HG03108 (cell line): ENCODE measurements around the gene HDAC1.

Experiments used
- ATAC-seq: cut with Tn5 transposase; IDR thresholded peaks from one replicate; pipeline ENCODE4 v1.9.1; 2021; ENCODE audit warnings: moderate library complexity; ENCODE audit not compliant: unreplicated experiment

HDAC1 gene

DNA sequence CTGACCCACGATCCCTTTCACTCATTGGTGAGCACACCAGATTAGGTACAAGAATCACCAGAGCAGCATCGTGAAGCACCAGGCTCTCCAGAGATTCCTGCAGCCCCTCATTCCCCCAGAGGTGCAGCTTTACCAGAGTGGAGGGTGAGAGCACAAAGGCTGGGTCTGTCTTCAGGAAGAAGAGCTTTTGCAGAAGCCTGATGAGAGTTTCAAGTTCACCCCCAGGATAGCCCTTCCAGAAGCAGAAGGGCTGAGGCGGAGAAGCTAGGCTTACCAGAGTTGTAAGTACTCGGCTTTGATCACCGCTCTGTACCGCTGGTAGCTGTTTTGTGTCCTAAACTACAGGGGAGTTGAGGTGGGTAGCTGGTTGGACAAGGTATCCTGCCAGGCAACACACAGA, 73.6 kb downstream of the HDAC1 start:
- no peak for ATAC-seq

DNA sequence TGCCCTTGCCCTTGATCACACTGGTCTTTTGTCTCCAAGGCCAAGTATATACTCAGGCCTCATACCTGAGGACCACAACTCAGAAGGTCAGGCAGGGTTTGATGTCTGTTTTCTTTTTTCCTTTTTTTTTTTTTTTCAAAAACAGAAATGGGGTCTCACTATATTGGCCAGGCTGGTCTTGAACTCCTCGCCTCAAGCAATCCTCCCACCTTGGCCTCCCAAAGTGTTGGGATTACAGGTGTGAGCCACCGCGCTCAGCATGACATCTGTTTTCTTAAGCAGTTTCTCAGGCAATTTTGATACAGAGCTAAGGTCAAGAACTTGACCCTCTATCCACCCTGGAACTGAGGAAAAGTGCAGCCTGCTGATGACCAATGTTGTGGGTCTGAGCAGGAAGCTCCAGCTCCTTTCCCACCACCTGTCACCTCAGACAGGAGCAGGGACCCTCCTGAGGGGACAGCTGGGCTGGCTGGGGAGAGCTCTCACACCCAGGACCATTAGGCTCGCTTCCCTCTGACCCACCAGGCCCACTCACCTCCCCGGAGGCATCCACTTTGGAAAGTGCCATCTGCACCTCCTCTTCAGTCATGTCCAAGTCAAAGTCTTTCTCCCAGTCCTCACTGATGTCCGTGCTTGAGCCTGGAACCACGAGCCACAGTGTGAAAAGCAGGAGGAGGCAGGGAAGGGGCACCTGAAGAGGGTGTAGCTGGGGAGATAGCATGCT, 76.2 kb downstream of the HDAC1 start:
- ATAC-seq: no peak

DNA sequence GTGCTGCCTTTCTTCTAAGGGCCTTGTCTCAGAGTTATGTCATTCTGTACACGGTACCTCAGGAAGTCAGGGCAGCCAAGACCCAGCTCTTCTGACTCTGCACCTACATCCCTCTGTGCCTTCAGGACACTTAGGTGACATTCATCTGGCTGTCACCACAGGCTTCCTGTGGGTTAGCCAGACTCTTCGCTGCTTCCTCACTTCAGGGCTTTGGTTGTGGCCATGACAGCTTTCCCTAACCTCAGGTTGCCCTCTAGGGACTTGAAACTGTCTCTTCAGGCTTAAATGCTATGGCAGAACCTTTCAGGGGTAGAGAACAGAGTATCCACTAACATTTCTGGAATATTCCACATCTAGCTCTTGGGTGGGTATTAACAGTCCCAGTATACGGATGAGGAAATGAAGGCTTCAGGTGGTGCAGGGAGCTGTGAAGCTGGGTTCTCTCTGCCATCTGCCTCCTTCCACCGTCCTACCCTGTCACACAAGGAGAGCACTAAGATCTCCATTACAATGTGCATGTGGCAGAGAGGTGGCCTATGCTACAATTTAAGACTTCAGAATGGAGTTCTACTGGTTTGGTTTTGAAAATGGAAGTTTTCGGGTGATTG, 80.4 kb downstream of the HDAC1 start:
- no peak for ATAC-seq

DNA sequence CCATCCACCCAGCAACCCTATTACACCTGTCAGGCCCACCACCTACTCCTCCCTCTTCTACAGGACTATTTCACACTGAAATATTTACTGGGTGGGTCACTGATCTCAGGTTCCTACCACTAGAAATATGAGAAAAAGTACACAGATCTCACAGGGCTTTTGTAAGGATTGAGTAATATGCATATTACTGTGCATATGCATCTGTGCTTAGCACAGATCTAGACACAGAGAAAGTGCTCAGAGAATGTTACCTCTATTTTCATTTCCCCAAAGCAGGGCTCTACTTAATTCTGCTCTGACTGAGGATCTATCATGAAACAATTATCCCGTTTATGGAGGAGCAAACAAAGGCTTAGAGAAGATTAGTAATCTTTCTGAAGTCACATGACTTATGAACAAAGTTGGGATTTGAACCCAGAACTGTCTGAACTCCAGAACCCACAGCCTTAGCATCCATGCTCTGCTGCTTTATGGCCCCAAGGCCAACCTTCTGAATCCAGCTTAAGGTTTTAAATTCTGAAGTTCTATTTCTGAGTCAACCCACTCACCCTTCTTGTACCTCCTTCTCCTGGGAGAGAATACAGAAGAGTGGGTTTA, 82.2 kb downstream of the HDAC1 start:
- no peak for ATAC-seq

DNA sequence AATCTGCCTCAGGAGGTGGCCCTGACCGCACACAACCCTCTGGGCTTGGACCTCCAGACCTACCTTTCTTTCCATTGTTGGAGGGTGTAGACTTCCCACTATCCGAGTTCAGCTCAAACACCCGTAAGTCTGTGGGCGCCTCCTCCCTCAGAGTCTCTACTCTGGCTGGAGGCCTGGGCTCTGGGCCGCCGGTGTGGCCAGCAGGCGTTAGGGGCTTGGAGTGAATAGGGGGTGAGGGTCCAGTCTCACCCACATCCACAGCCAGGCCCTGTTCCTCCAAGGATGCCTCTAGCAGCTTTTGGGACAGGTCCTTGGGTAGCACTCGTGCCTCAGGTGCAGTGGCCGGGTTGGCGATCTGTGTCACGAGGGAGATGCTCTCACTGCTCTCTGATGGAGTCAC, 84.3 kb downstream of the HDAC1 start:
- ATAC-seq: no peak

DNA sequence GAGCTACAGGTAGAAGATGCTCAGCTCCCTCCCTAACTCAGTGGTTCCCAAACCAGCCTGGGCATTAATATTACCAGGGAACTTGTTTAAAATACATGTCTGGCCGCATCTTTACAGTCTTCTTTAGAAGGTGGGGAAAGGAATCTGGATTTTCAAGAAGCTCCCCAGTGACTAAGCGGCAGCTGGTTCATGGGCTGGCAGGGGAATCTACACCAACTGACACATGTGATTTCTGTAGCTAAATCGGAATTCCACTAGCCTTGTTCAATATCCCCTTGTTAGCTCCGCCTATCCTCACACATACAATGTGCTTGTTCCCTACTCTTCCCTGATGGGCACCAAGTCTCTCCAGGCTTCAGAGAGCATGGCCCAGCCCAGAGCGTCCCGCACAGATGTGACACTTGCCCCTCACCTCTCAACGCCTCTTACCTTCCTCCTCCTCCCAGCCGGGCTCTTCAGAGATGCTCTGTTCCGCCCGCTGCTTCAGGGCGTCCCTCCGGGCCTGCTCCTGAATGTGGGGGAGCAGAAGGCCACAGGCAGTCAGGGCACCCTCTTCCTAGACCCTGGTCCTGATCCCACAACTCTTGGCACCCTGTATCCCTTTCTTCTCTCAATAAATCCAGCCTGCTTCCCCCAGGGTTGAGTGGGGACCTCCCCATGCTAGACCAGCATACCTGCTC, 85.8 kb downstream of the HDAC1 start:
- no peak for ATAC-seq

DNA sequence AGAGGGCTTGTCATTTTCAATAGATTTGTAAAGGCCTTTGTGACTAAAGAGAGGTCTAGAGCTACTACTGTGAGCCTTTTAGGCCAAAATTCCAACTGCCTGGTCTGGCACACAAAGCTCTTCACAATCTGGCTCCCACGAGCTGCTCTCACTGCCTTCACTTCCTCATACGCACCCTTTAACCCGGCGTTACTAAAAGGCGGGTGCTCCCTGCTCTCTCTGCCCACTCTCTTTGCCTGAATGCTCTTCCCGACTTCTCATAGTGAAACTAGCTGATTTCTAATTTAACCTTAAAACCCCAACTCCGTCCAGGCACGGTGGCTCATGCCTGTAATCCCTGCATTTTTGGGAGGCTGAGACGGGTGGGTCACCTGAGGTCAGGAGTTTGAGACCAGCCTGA, 88.2 kb downstream of the HDAC1 start:
- no peak for ATAC-seq
